GM12878 (cell line): ENCODE measurements around the gene TMEM131L. TPM values are rescaled to one million over a fixed set of nuclear protein-coding genes. Genes with fewer than 3 reads are reported as not detected.

Experiments
- ATAC-seq: fragments of 200-7000 bp; cut with Tn5 transposase; 3 replicates; pipeline ENCODE4 v1.9.1; 2020; ENCODE audit warnings: mild to moderate bottlenecking, moderate library complexity
- BruUV-seq: library from RNA; stranded (reverse); fragments of 400-500 nt; replicated peaks from 2 replicates; lab custom pipeline; 2021; lab: Mats Ljungman, UMichigan
- CTCF ChIA-PET: fragments of 300-600 bp; sonication (Branson Sonifier 250); formaldehyde crosslinking; extraction: SDS; loops from one replicate; lab custom pipeline; 2021; ENCODE audit warnings: inconsistent platforms; lab: Yijun Ruan, JAX
- POLR2A ChIA-PET: fragments of 350-600 bp; formaldehyde crosslinking; extraction: SDS; loops from one replicate; lab custom pipeline; 2021; ENCODE audit warnings: inconsistent platforms; lab: Charles Lee
- RAD21 ChIA-PET: fragments of 300-600 bp; sonication (Branson Sonifier 250); formaldehyde crosslinking; loops from one replicate; lab custom pipeline; 2023; ENCODE audit warnings: antibody characterized with exemption; ENCODE audit not compliant: unreplicated experiment; lab: Charles Lee
- SMC1A ChIA-PET: fragments of 300-600 bp; sonication (Branson Sonifier 250); formaldehyde crosslinking; loops from one replicate; lab custom pipeline; 2023; ENCODE audit not compliant: unreplicated experiment, uncharacterized antibody; lab: Charles Lee
- DNase-seq: peaks from one replicate; pipeline ENCODE4 v3.0.0-alpha.2; 2011; ENCODE audit warnings: low read depth, low spot score
- FAIRE-seq: peaks from 3 replicates; lab custom pipeline; 2011; peaks lifted over from hg19 to GRCh38; lab: Jason Lieb, UNC
- H2AFZ ChIP-seq: 2 replicates; pipeline ENCODE4 v1.6.0; 2011; ENCODE audit warnings: low read depth, low read length, control low read depth; ENCODE audit not compliant: control insufficient read depth
- H3K27ac ChIP-seq: 2 replicates; pipeline ENCODE4 v1.5.1; 2011; ENCODE audit warnings: control low read depth; ENCODE audit not compliant: control insufficient read depth, insufficient read depth
- H3K27me3 ChIP-seq, 2 experiments: replicated peaks in 1 of 2; 2 replicates each; pipeline versions ENCODE4 v1.6.0 to v1.6.1; 2011; ENCODE audit warnings: low read length in 1 of 2; ENCODE audit not compliant: control insufficient read depth in 2 of 2, insufficient read depth in 2 of 2
- H3K36me3 ChIP-seq, 2 experiments: 2 replicates each; pipeline ENCODE4 v1.5.1; 2011; ENCODE audit warnings: low read length in 1 of 2; ENCODE audit not compliant: control insufficient read depth in 2 of 2, insufficient read depth in 2 of 2
- H3K4me1 ChIP-seq: 2 replicates; pipeline ENCODE4 v1.6.1; 2011; ENCODE audit warnings: mild to moderate bottlenecking, low read length, moderate library complexity, mixed read lengths; ENCODE audit not compliant: control insufficient read depth, insufficient read depth
- H3K4me2 ChIP-seq: 2 replicates; pipeline ENCODE4 v1.6.0; 2011; ENCODE audit warnings: control low read depth; ENCODE audit not compliant: control insufficient read depth, insufficient read depth
- H3K4me3 ChIP-seq: fragments of 200-600 bp; sonication (generic); 2 replicates; pipeline ENCODE4 v1.5.1; 2016
- H3K79me2 ChIP-seq: 2 replicates; pipeline ENCODE4 v1.6.0; 2011; ENCODE audit warnings: low read length; ENCODE audit not compliant: control insufficient read depth, insufficient read depth
- H3K9ac ChIP-seq: 2 replicates; pipeline ENCODE4 v1.8.0; 2011; ENCODE audit warnings: low read length, control low read depth, mixed read lengths; ENCODE audit not compliant: control insufficient read depth, insufficient read depth
- H3K9me3 ChIP-seq: replicated peaks from 3 replicates; pipeline ENCODE4 v1.5.1; 2011; ENCODE audit warnings: mild to moderate bottlenecking, low read length; ENCODE audit not compliant: control insufficient read depth, insufficient read depth
- H4K20me1 ChIP-seq: 2 replicates; pipeline ENCODE4 v1.6.0; 2011; ENCODE audit not compliant: control insufficient read depth, insufficient read depth
- BCL11A ChIP-seq: IDR thresholded peaks from 2 replicates; pipeline ENCODE4 v1.6.1; 2011; ENCODE audit warnings: low read depth, low read length
- FOXM1 ChIP-seq: IDR thresholded peaks from 2 replicates; pipeline ENCODE4 v1.6.1; 2012; ENCODE audit warnings: low read depth, mild to moderate bottlenecking, inconsistent platforms, low read length, moderate library complexity
- MEF2B ChIP-seq: fragments of 450-650 bp; IDR thresholded peaks from 2 replicates; pipeline ENCODE4 v1.6.1; 2018; ENCODE audit warnings: mild to moderate bottlenecking, moderate library complexity; ENCODE audit not compliant: partially characterized antibody, poor library complexity, severe bottlenecking
- MLLT1 ChIP-seq: fragments of 450-650 bp; IDR thresholded peaks from 2 replicates; pipeline ENCODE4 v1.6.1; 2016; ENCODE audit warnings: mild to moderate bottlenecking
- NBN ChIP-seq: fragments of 450-650 bp; IDR thresholded peaks from 2 replicates; pipeline ENCODE4 v1.6.1; 2016
- NFYA ChIP-seq: IDR thresholded peaks from 2 replicates; pipeline ENCODE4 v1.6.1; 2011; ENCODE audit warnings: low read depth, mild to moderate bottlenecking, low read length, improper control_type of control experiment, borderline replicate concordance
- NR2C1 ChIP-seq: fragments of 450-650 bp; IDR thresholded peaks from 2 replicates; pipeline ENCODE4 v1.6.1; 2017; ENCODE audit warnings: antibody characterized with exemption, mild to moderate bottlenecking, moderate library complexity
- PKNOX1 ChIP-seq: fragments of 450-650 bp; IDR thresholded peaks from 2 replicates; pipeline ENCODE4 v1.6.1; 2016; ENCODE audit warnings: mild to moderate bottlenecking
- SREBF1 ChIP-seq: IDR thresholded peaks from 2 replicates; pipeline ENCODE4 v1.6.1; 2012; ENCODE audit warnings: mild to moderate bottlenecking, low read length
- YBX1 ChIP-seq: fragments of 450-650 bp; IDR thresholded peaks from 2 replicates; pipeline ENCODE4 v1.6.1; 2016; ENCODE audit warnings: antibody characterized with exemption
- WGBS: methylation state at CpG from one replicate; pipeline ENCODE4 v1.1.6; 2016; ENCODE audit warnings: low lambda C conversion rate; ENCODE audit not compliant: insufficient replicate concordance, insufficient coverage; ENCODE audit errors: missing lambda C conversion rate; 5-methylcytosine and 5-hydroxymethylcytosine counted together
- in situ Hi-C: fragments of 300-500 bp; cut with MboI; formaldehyde crosslinking; loops from 9 replicates; pipeline ENCODE4 v1.14.3; 2018; ENCODE audit warnings: mixed read lengths
- intact Hi-C: fragments of 100-400 bp; cut with micrococcal nuclease; formaldehyde crosslinking; loops from one replicate; pipeline ENCODE4 v1.14.2; 2022; ENCODE audit not compliant: unreplicated experiment
- polyA plus RNA-seq, 11 experiments: library from polyadenylated mRNA; depleted of rRNA in 4 of 11; unstranded in 6 of 11; stranded (reverse) in 5 of 11; fragments of >200 nt; fragmentation: Nextera tagmentation in 4 of 11; fragmentation: Illumina TruSeq in 1 of 11; extraction: Ambion mirVana in 4 of 11; extraction: Trizol in 1 of 11; gene quantifications; 1 replicate in 1 of 11; 2 replicates in 10 of 11; pipeline versions ENCODE4 v1.2.1 to v1.2.3, GENCODE V29; 2011 to 2016; ENCODE audit warnings: inconsistent platforms in 2 of 11, missing spikeins in 2 of 11, low read depth in 1 of 11
- total RNA-seq, 4 experiments: library from RNA; depleted of rRNA in 3 of 4; stranded (reverse); fragments of >200 nt in 3 of 4; fragmentation: Illumina TruSeq in 1 of 4; extraction: Trizol in 1 of 4; gene quantifications; 2 replicates each; pipeline versions ENCODE4 v1.2.1 to v1.2.3, GENCODE V29; 2013 to 2021
- TF ChIP-seq, protein P1 (sequence below): IDR thresholded peaks from 2 replicates; pipeline ENCODE4 v1.6.1; 2012; ENCODE audit warnings: low read depth, low read length, improper control_type of control experiment
- TF ChIP-seq, protein P2 (sequence below): IDR thresholded peaks from 2 replicates; pipeline ENCODE4 v1.6.1; 2011; ENCODE audit warnings: low read depth, low read length, improper control_type of control experiment, borderline replicate concordance
- TF ChIP-seq, protein P3 (sequence below): fragments of 450-650 bp; IDR thresholded peaks from 2 replicates; pipeline ENCODE4 v1.6.1; 2017; ENCODE audit warnings: antibody characterized with exemption, mild to moderate bottlenecking, moderate library complexity

TMEM131L gene
- total and polyA plus RNA-seq, 10 of the 15 experiments (the other 5 are each of a cell fraction or from before 2014, with no cell fraction given) = 8.5 to 101 (median 74.4) TPM

GRCh38 chr4:153521478-153521877 lies 55.3 kb downstream of the TMEM131L start:
- Histone ChIP-seq H3K9ac (peak overlapping the region; percentile 63), H3K27me3 (no peaks in the 10 kb centered on the region), H2AFZ (no peak overlapping the region), H3K36me3 (peaks cover 0 to 24% of the 10 kb centered on the region in 2 experiments; a peak in 2 of 4 replicates), H3K27ac (peak overlapping the region; percentile 96), H3K4me2 (peak overlapping the region; percentile 95), H3K79me2 (peaks cover 98% of the 10 kb centered on the region), H3K9me3 (no peaks in the 10 kb centered on the region; the same call in 2 of the 3 replicates), H3K4me3 (peak overlapping the region; percentile 59; the same call in 1 of the 2 replicates), H4K20me1 (no peaks in the 10 kb centered on the region), H3K4me1 (peaks cover 80% of the 10 kb centered on the region)
- DNase-seq (peak; percentile 57), ATAC-seq (peak; percentile 60), FAIRE-seq (no peak)
- in situ Hi-C loops (no loop called here), intact Hi-C loops (no loop called here)
- POLR2A ChIA-PET = interaction anchor here (1.4 to 18.7 kb wide), 4 partner anchors 27 to 55 kb away, joined by 3 to 322 read pairs (median 6); no protein-coding TSS in a partner anchor
- SMC1A ChIA-PET = interaction anchor here (0.8 to 12.9 kb wide), 14 partner anchors 10 to 379 kb away, joined by 3 to 177 read pairs (median 16); partner anchors contain the start of gene TMEM131L
- BruUV-seq = no TSS peak
- RAD21 ChIA-PET = interaction anchor here (1.1 to 10.7 kb wide), 12 partner anchors 19 to 89 kb away, joined by 3 to 197 read pairs (median 9); partner anchors contain the start of gene TMEM131L
- CTCF ChIA-PET = interaction anchor here (1.3 to 3.1 kb wide), 8 partner anchors 12 to 54 kb away, joined by 3 to 13 read pairs (median 6); no protein-coding TSS in a partner anchor
- 7% methylated on average over 10 of the region's 10 CpGs for WGBS
- no peak for TF ChIP-seq SREBF1
- TF ChIP-seq PKNOX1 = no peak
- TF ChIP-seq NR2C1 = no peak
- no peak for TF ChIP-seq MLLT1
- no peak for TF ChIP-seq BCL11A
- TF ChIP-seq MEF2B = no peak
- TF ChIP-seq, protein P1, sequence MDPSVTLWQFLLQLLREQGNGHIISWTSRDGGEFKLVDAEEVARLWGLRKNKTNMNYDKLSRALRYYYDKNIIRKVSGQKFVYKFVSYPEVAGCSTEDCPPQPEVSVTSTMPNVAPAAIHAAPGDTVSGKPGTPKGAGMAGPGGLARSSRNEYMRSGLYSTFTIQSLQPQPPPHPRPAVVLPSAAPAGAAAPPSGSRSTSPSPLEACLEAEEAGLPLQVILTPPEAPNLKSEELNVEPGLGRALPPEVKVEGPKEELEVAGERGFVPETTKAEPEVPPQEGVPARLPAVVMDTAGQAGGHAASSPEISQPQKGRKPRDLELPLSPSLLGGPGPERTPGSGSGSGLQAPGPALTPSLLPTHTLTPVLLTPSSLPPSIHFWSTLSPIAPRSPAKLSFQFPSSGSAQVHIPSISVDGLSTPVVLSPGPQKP = no peak
- TF ChIP-seq, protein P2, sequence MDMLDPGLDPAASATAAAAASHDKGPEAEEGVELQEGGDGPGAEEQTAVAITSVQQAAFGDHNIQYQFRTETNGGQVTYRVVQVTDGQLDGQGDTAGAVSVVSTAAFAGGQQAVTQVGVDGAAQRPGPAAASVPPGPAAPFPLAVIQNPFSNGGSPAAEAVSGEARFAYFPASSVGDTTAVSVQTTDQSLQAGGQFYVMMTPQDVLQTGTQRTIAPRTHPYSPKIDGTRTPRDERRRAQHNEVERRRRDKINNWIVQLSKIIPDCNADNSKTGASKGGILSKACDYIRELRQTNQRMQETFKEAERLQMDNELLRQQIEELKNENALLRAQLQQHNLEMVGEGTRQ = no peak
- TF ChIP-seq, protein P3, sequence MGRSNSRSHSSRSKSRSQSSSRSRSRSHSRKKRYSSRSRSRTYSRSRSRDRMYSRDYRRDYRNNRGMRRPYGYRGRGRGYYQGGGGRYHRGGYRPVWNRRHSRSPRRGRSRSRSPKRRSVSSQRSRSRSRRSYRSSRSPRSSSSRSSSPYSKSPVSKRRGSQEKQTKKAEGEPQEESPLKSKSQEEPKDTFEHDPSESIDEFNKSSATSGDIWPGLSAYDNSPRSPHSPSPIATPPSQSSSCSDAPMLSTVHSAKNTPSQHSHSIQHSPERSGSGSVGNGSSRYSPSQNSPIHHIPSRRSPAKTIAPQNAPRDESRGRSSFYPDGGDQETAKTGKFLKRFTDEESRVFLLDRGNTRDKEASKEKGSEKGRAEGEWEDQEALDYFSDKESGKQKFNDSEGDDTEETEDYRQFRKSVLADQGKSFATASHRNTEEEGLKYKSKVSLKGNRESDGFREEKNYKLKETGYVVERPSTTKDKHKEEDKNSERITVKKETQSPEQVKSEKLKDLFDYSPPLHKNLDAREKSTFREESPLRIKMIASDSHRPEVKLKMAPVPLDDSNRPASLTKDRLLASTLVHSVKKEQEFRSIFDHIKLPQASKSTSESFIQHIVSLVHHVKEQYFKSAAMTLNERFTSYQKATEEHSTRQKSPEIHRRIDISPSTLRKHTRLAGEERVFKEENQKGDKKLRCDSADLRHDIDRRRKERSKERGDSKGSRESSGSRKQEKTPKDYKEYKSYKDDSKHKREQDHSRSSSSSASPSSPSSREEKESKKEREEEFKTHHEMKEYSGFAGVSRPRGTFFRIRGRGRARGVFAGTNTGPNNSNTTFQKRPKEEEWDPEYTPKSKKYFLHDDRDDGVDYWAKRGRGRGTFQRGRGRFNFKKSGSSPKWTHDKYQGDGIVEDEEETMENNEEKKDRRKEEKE = no peak
- TF ChIP-seq NFYA = no peak
- TF ChIP-seq YBX1 = no peak
- TF ChIP-seq FOXM1 = no peak
- TF ChIP-seq NBN = no peak
